BE2C (cell line): ENCODE measurements around the gene GINS2.

Experiments used
- DNase-seq: peaks from one replicate; pipeline ENCODE4 v3.0.0-alpha.2; 2020
- H3K27me3 ChIP-seq: fragments of 250-450 bp; sonication (Bioruptor Pico); 2 replicates; pipeline ENCODE4 v1.5.1; 2020; ENCODE audit warnings: mild to moderate bottlenecking
- H3K36me3 ChIP-seq: fragments of 250-450 bp; sonication (Bioruptor Pico); 2 replicates; pipeline ENCODE4 v1.5.1; 2020; ENCODE audit warnings: mild to moderate bottlenecking
- H3K4me1 ChIP-seq: fragments of 250-450 bp; sonication (Bioruptor Pico); 2 replicates; pipeline ENCODE4 v1.5.1; 2020
- H3K4me3 ChIP-seq: 2 replicates; pipeline ENCODE4 v1.5.1; 2011; ENCODE audit warnings: low read depth, low read length
- H3K9me3 ChIP-seq: fragments of 250-450 bp; sonication (Bioruptor Pico); 2 replicates; pipeline ENCODE4 v1.5.1; 2020
- TF ChIP-seq, protein P1 (sequence below): IDR thresholded peaks from 2 replicates; pipeline ENCODE4 v1.5.1; 2012; ENCODE audit warnings: mild to moderate bottlenecking, low read depth, low read length

The GINS2 gene

DNA sequence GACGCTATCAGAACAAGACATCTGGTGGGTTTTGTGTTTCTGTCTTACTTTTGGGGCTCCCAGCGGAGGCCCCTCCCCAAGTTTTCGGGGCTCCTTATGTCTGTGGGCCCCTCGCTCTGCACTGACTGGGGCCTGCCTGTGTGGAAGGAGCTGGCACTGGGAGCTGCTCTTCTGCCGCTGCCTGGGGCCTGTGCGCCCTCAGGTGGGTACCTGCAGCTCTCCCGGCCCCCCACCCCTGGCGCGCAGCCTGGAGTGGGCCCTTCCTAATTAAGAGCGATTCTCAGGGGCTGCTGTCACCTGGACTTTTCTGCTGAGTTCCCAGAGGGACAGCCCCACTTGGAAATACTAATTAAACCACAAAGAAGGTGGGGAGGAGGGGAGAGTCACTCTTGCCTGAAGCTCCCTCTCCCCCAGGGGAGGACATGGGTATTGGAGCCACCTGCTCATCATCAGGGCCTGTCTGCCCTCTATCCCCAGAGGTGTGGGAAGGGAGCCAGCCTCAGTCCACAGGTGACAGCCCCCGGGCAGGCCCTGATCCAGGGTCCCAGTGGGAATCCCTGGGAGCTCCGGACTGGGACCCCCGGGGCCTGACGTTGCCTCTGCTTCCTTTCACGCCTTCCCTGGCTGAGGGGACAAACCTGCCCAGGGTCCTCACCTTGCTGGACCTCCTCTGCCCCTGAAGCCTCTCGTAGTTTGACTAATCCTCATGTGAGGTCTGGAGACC, 39.2 kb downstream of the GINS2 start:
- TF ChIP-seq, protein P1, sequence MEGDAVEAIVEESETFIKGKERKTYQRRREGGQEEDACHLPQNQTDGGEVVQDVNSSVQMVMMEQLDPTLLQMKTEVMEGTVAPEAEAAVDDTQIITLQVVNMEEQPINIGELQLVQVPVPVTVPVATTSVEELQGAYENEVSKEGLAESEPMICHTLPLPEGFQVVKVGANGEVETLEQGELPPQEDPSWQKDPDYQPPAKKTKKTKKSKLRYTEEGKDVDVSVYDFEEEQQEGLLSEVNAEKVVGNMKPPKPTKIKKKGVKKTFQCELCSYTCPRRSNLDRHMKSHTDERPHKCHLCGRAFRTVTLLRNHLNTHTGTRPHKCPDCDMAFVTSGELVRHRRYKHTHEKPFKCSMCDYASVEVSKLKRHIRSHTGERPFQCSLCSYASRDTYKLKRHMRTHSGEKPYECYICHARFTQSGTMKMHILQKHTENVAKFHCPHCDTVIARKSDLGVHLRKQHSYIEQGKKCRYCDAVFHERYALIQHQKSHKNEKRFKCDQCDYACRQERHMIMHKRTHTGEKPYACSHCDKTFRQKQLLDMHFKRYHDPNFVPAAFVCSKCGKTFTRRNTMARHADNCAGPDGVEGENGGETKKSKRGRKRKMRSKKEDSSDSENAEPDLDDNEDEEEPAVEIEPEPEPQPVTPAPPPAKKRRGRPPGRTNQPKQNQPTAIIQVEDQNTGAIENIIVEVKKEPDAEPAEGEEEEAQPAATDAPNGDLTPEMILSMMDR, result no peak
- Histone ChIP-seq H3K36me3 (peaks cover 63% of the 10 kb centered on the region), H3K4me3 (no peak overlapping the region), H3K9me3 (no peaks in the 10 kb centered on the region), H3K27me3 (no peaks in the 10 kb centered on the region), H3K4me1 (peaks cover 49% of the 10 kb centered on the region)
- peak; percentile 49 for DNase-seq

- no peak for DNase-seq
- Histone ChIP-seq H3K4me3 (no peak overlapping the region), H3K9me3 (no peaks in the 10 kb centered on the region), H3K4me1 (peaks cover 49% of the 10 kb centered on the region), H3K36me3 (peaks cover 58% of the 10 kb centered on the region), H3K27me3 (no peaks in the 10 kb centered on the region)
- TF ChIP-seq, protein P1, result no peak
Observed at GRCh38 chr16:85648805-85649204, 39.9 kb downstream of the GINS2 start.

DNA sequence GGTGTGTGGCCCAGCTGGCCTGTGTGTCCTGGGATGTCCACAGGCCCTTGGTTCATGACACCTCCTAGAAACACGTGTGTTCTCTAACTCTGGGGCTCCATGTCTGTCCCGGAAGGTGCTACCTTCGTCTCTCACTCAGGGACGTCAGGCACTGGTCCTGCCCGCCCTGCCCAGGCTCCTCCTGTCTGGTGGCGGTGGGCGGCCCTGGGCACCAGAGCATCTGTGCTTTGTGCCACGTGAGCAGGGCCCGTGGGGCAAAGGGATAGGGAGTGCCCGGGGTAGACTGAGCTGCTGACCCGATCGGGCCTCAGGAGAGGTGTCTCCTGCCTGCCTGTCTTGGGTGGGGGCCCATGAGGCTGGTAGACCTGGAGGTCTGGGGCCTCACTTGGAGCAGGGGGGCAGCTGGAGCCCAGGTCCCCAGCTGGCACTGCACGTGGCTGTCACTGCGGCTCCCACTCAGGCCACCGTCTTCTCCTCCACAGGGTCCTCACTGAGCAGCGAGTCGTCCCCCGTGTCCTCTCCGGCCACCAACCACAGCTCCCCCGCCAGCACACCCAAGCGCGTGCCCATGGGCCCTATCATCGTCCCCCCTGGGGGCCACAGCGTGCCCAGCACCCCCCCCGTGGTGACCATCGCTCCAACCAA, 40.6 kb downstream of the GINS2 start:
- Histone ChIP-seq H3K4me3 (no peak overlapping the region), H3K4me1 (peaks cover 49% of the 10 kb centered on the region), H3K27me3 (no peaks in the 10 kb centered on the region), H3K36me3 (peaks cover 52% of the 10 kb centered on the region), H3K9me3 (no peaks in the 10 kb centered on the region)
- no peak for DNase-seq
- TF ChIP-seq, protein P1, result no peak

GRCh38 chr16:85646976-85647375, 41.8 kb downstream of the GINS2 start:
- peaks cover 45% of the 10 kb centered on the region for H3K4me1 ChIP-seq
- TF ChIP-seq, protein P1, result no peak

DNA sequence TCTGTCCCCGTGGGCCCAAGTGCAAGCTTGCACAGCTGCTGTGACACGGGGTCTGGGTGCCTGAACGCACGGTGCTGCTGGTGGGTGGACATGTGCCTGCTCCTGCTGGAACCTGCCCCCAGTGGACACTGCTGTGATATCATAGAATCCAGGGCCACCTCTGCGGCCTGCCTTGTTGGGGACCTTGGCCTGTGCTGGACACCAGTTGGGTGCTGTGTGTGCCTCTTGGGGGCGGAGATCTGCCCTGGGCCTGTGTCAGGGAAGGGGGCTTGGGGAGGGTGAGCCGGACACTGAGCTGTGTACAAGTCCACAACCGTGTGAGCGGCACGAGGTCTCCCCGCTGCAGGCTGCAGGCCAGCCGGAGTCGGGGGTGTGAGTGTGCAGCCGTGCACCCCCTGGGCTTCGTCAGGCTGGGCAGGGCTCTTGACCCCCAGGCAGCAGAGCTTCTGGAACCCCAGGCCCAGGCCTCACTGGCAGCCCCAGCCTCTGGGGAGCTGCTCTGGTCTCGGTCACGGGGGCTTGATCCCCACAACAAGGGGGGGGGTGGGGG, 42.3 kb downstream of the GINS2 start:
- no peak for DNase-seq
- H3K9me3 ChIP-seq, result no peaks in the 10 kb centered on the region
- no peaks in the 10 kb centered on the region for H3K27me3 ChIP-seq
- H3K4me3 ChIP-seq, result no peak overlapping the region
- H3K36me3 ChIP-seq, result peaks cover 54% of the 10 kb centered on the region
- H3K4me1 ChIP-seq, result peaks cover 39% of the 10 kb centered on the region
- TF ChIP-seq, protein P1, result no peak

More at GRCh38 chr16:85646976-85647375, 41.8 kb downstream of the GINS2 start:
- DNase-seq, result no peak
- Histone ChIP-seq H3K27me3 (no peaks in the 10 kb centered on the region), H3K4me3 (no peak overlapping the region), H3K36me3 (peaks cover 54% of the 10 kb centered on the region), H3K9me3 (no peaks in the 10 kb centered on the region)
